Right lobe of liver (tissue), 6 donors: ENCODE results near the gene TMOD1. TPM values are rescaled to one million over a fixed set of nuclear protein-coding genes. Genes with fewer than 3 reads are reported as not detected.

Experiments
- ATAC-seq, 4 donors: fragments of 200-7000 bp; cut with Tn5 transposase; one replicate each; pipeline ENCODE4 v1.9.1; 2020; ENCODE audit warnings: mild to moderate bottlenecking in 4 of 4, moderate library complexity in 4 of 4
- DNase-seq, 3 donors: peaks; one replicate each; pipeline ENCODE4 v3.0.0-alpha.2; 2020
- H3K27ac ChIP-seq, 3 donors: fragments of 200-600 bp; one replicate each; pipeline ENCODE4 v1.8.0; 2022
- H3K27me3 ChIP-seq, 2 donors: fragments of 200-600 bp; one replicate each; pipeline ENCODE4 v1.8.0; 2022
- H3K36me3 ChIP-seq, 4 donors: fragments of 200-600 bp; sonication (generic) in 1 of 4; one replicate each; pipeline versions ENCODE4 v1.5.1 to v1.8.0; 2017 to 2022; ENCODE audit warnings: control low read depth in 1 of 4
- H3K4me1 ChIP-seq, 4 donors: fragments of 200-600 bp; sonication (generic) in 1 of 4; one replicate each; pipeline versions ENCODE4 v1.5.1 to v1.8.0; 2017 to 2022; ENCODE audit warnings: control low read depth in 1 of 4
- H3K4me3 ChIP-seq, 3 donors: fragments of 200-600 bp; one replicate each; pipeline ENCODE4 v1.8.0; 2022
- H3K9me3 ChIP-seq, 4 donors: fragments of 200-600 bp; sonication (generic) in 1 of 4; one replicate each; pipeline versions ENCODE4 v1.5.1 to v1.8.0; 2017 to 2022; ENCODE audit warnings: control low read depth in 1 of 4
- POLR2A ChIP-seq: fragments of 450-650 bp; IDR thresholded peaks from one replicate; pipeline ENCODE4 v1.6.1; 2017; ENCODE audit warnings: antibody characterized with exemption, mild to moderate bottlenecking
- WGBS: methylation state at CpG from one replicate; pipeline ENCODE4 v1.1.6; 2018; ENCODE audit warnings: low coverage, low lambda C conversion rate; ENCODE audit not compliant: insufficient coverage; ENCODE audit errors: missing lambda C conversion rate; 5-methylcytosine and 5-hydroxymethylcytosine counted together
- intact Hi-C, 2 donors: fragments of 100-400 bp; cut with DNase I; formaldehyde crosslinking; loops; one replicate each; pipeline versions ENCODE4 v1.11.2 to v1.14.1; 2022
- total RNA-seq, 6 experiments: library from RNA; depleted of rRNA in 2 of 6; stranded (reverse); fragments of >200 nt in 2 of 6; fragmentation: NEBNext Ultra II Directional in 3 of 6; extraction: Animal tissue kit (Norgen Biotek cat#: 25700) in 3 of 6; gene quantifications; one replicate each; pipeline versions ENCODE4 v1.1.0 to v1.2.4, GENCODE V29; 2016 to 2023
- TF ChIP-seq, protein P1 (sequence below), 4 donors: fragments of 200-600 bp in 3 of 4; fragments of 450-650 bp in 1 of 4; IDR thresholded peaks; one replicate each; pipeline versions ENCODE4 v1.5.1 to v1.8.0; 2016 to 2022; ENCODE audit warnings: antibody characterized with exemption in 4 of 4, mild to moderate bottlenecking in 2 of 4
- donor health status: DM: no; HTN: yes; CAD: no.
- donor health status: DM: no; HTN: no; CAD: no.
- donor health status: DM: no; HTN: no; CAD: no.
- donor health status: DM: no; HTN: yes; CAD: no.
- donor health status: DM: no; HTN: yes; CAD: no.

TMOD1 gene
- total RNA-seq, 6 experiments from 2014 or later: 5.9 to 14.3 (median 12.7) TPM

DNA sequence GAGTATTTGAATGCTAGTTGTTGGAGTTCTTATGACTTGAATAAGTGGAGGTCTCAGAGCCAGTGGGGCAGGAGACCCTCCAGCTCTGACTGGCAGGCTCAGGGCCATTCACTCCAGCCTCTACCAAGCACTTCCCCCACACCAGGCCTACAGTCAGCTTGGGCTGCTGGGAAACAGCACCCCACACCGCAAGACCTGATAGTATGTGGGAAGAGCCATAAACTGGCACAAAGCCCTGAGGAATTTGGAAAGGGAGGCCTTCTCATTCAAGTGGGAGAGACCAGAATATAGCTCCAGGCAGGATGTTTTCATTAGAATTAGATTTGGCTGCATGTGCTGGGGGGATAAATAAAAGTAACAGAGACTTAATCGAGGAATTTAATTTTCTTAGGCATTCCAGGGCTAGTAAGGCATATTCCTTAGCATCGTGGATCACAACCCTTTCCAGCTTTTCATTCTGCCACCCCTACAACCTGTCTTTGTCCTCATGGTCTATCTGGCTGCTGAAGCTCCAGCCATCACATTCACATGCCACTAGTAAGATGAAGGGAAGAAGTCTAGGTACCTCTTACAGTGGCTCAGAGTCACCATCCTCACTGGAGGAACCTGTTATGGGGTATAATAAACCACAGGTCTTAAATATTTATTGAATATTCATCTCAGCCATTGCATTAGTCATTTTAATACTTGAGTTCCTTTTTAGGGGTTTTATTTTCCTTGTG lies 47.5 kb downstream of the TMOD1 start:
- no peak for TF ChIP-seq POLR2A
- TF ChIP-seq, protein P1, sequence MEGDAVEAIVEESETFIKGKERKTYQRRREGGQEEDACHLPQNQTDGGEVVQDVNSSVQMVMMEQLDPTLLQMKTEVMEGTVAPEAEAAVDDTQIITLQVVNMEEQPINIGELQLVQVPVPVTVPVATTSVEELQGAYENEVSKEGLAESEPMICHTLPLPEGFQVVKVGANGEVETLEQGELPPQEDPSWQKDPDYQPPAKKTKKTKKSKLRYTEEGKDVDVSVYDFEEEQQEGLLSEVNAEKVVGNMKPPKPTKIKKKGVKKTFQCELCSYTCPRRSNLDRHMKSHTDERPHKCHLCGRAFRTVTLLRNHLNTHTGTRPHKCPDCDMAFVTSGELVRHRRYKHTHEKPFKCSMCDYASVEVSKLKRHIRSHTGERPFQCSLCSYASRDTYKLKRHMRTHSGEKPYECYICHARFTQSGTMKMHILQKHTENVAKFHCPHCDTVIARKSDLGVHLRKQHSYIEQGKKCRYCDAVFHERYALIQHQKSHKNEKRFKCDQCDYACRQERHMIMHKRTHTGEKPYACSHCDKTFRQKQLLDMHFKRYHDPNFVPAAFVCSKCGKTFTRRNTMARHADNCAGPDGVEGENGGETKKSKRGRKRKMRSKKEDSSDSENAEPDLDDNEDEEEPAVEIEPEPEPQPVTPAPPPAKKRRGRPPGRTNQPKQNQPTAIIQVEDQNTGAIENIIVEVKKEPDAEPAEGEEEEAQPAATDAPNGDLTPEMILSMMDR (IDR thresholded peaks at IDR 0.05): no peak

DNA sequence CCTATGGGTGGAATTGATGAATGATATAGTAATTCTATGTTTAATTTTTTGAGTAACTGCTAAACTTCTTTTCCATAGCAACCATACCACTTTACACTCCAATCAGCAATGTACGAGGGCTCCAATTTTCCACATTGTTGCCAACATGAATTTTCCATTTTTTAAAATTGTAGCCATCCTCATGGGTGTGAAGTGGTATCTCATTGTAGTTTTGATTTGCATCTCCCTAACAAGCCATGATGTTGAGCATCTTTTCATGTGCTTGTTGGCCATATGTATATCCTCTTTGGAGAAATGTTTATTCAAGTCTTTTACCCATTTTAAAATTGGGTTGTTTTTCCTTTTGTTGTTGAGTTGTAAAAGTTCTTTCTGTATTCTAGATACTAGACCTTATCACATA lies 48.9 kb downstream of the TMOD1 start:
- WGBS: 90% methylated on average over 1 of the region's 1 CpG
- TF ChIP-seq POLR2A: no peak
- TF ChIP-seq, protein P1 (IDR thresholded peaks at IDR 0.05): no peak
- no peaks in the 10 kb centered on the region for H3K27me3 ChIP-seq
- no peaks in the 10 kb centered on the region for H3K36me3 ChIP-seq
- H3K9me3 ChIP-seq: no peaks in the 10 kb centered on the region
- no peak overlapping the region for H3K27ac ChIP-seq
- no peak for DNase-seq
- no peak for ATAC-seq
- no peak overlapping the region for H3K4me3 ChIP-seq
- H3K4me1 ChIP-seq: no peaks in the 10 kb centered on the region
- intact Hi-C loops: no loop called here

More for the DNA sequence above, 47.5 kb downstream of the TMOD1 start:
- H3K36me3 ChIP-seq: no peaks in the 10 kb centered on the region
- no peak overlapping the region for H3K27ac ChIP-seq
- H3K4me3 ChIP-seq: no peak overlapping the region
- DNase-seq: no peak
- no peaks in the 10 kb centered on the region for H3K27me3 ChIP-seq
- H3K4me1 ChIP-seq: no peaks in the 10 kb centered on the region
- 64% methylated on average over 2 of the region's 3 CpGs for WGBS
- intact Hi-C loops: no loop called here
- ATAC-seq: no peak
- H3K9me3 ChIP-seq: no peaks in the 10 kb centered on the region

DNA sequence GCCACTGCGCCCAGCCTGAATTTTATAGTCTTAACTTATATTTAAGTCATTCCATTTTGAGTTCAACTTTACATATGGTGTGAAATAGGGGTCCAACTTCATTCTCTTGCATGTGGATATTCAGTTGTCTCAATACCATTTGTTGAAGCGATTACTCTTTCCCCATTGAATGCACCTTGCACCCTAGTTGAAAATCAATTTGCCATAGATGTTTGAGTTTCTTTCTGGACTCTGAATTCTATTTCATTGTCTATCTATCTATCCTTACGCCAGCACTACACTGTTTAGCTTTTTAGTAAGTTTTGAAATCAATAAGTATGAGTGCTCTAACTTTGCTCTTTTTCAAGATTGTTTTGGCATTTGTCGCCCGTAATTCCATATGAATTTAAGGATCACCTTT lies 49.8 kb downstream of the TMOD1 start:
- ATAC-seq (peak in 3 of 4 donors; percentile 22 to 47 (median 35)), DNase-seq (no peak)
- Histone ChIP-seq H3K4me3 (no peak overlapping the region), H3K9me3 (no peaks in the 10 kb centered on the region), H3K4me1 (peaks cover 0 to 9% (median 3%) of the 10 kb centered on the region in 4 donors), H3K36me3 (no peaks in the 10 kb centered on the region), H3K27ac (peak overlapping the region in 1 of 3 donors; percentile 1), H3K27me3 (no peaks in the 10 kb centered on the region)
- no peak for TF ChIP-seq POLR2A
- TF ChIP-seq, protein P1 (IDR thresholded peaks at IDR 0.05): no peak
- 61% methylated on average over 5 of the region's 5 CpGs for WGBS
- intact Hi-C loops: no loop called here

DNA sequence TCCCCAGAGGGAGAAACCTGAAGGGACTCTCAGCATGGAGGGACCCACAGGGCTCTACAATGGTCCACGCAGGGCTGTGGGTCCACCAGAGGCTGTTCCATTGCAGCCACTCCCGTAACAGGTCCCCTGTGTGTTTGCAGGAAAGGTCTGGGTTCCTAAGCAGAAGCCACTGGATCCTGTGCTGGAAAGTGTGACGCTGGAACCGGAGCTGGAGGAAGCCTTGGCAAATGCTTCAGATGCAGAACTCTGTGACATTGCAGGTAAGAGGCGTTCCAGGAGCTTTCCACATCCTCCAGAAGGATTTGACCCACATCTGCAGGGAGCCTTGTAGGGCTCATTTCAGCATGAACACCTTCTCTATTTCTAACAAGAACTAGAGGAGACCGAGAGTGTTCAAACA lies 51.7 kb downstream of the TMOD1 start:
- Histone ChIP-seq H3K9me3 (no peaks in the 10 kb centered on the region), H3K4me1 (peaks cover 0 to 23% (median 16%) of the 10 kb centered on the region in 4 donors), H3K4me3 (no peak overlapping the region), H3K36me3 (no peaks in the 10 kb centered on the region), H3K27me3 (no peaks in the 10 kb centered on the region), H3K27ac (no peak overlapping the region)
- TF ChIP-seq, protein P1 (IDR thresholded peaks at IDR 0.05): no peak
- no peak for TF ChIP-seq POLR2A
- ATAC-seq (no peak), DNase-seq (no peak)
- WGBS: 91% methylated on average over 3 of the region's 6 CpGs
- intact Hi-C loops: no loop called here
